GM20431 (cell line): ENCODE results near the gene GIPC3.
"Not testable (repeated sequence)": the region's sequence is repeated elsewhere in the genome, so short reads cannot be mapped to it uniquely, and the experiment has no call there.

Experiments
- in situ Hi-C: fragments of 300-500 bp; cut with MseI, MboI; formaldehyde crosslinking; loops from one replicate; pipeline ENCODE4 v1.15.0; 2020; ENCODE audit warnings: low sequenced_read_pairs; ENCODE audit not compliant: unreplicated experiment

GIPC3 gene

GRCh38 chr19:3614858-3615505, 29.7 kb downstream of the GIPC3 start:
- in situ Hi-C loops = no loop called here

DNA sequence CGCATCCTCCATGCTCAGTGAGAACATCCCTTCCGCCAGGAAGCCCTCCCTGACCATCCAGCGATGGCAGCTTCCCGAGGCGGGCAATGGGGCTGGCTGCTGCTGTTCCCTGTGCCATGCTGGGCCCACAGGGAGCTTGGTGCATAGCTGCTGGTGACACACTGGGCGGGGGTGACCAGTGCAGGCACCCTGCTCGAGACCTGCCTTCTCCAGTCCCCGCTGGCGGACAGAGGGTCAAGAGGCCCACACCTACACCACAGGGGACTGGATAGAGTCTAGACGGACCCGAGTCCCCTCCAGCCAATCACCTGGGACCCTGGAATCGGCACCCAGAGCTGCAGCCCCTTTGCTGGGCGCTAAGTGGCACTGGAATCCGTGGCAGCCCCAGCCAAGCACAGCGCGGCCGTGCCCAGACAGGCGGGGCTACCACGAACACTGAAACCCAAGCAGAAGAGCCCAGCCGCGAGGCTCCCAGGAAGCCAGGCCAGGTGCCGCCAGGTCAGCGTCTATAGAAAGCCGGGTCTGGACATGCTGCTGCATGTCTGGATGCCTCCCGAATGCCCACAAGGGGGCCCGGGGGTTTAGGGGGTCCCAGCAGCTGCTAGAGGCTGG, 30.4 kb downstream of the GIPC3 start:
- in situ Hi-C loops = no loop called here

- in situ Hi-C loops = no loop called here
Observed at GRCh38 chr19:3617463-3617862, 32.2 kb downstream of the GIPC3 start.

GRCh38 chr19:3618144-3618810, 33.0 kb downstream of the GIPC3 start:
- in situ Hi-C loops = no loop called here

GRCh38 chr19:3618811-3619630, 33.7 kb downstream of the GIPC3 start:
- in situ Hi-C loops = no loop called here

- in situ Hi-C loops = no loop called here
Observed at GRCh38 chr19:3619631-3620012, 34.3 kb downstream of the GIPC3 start.

- in situ Hi-C loops = no loop called here
Observed at GRCh38 chr19:3620145-3620816, 35.0 kb downstream of the GIPC3 start.

DNA sequence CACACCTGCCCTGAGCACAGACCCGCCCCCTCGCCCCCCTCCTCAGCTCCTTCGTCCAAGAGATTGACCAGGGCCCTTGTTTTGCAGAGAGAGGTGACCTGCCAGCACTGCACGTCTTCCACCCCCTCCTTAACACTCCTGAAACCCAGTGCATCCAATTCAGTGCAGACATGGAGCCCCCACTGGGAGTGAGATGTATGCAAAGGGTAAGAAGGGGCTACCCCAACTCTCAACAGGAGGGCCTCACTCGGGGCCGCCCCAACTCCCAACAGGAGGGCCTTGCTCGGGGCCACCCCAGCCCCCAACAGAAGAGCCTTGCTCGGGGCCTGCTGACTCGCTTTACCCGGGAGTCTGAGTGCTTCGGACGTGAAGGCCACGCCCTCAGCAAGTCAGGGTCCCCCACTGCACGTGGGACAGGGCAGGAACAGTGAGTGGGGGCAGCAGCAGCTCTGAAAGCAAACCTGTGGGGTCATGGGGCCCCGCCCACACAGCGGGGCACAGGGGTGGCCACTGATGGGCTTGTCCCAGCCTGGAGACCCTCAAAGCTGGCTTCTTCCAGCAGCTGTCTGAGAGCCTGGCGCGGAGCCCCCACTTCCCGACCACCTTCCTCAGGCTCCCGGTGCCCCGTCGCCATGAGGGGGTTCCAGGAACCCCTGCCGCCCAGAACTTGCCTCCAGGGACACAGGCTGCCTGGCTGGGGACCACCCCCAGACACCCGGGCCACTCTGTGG, 35.7 kb downstream of the GIPC3 start:
- in situ Hi-C loops = no loop called here

- in situ Hi-C loops = no loop called here
Observed at GRCh38 chr19:3621689-3622088, 36.4 kb downstream of the GIPC3 start.

DNA sequence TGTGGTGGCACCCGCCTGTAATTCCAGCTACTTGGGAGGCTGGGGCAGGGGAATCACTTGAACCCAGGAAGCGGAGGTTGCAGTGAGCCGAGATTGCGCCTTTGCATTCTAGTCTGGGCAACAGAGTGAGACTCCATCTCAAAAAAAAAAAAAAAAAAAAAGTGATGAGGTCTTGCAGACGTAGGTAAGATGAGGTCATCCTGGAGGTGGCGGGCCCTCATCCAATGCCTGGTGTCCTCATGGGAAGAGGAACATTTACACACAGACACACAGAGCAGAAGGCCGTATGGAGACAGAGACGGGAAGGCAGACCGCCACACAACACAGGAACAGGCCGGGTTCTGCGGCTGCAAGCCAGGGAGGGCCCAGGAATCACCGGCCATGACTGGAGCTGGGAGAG, 36.9 kb downstream of the GIPC3 start:
- in situ Hi-C loops = no loop called here

- in situ Hi-C loops = no loop called here
Observed at GRCh38 chr19:3623716-3624115, 38.4 kb downstream of the GIPC3 start.

DNA sequence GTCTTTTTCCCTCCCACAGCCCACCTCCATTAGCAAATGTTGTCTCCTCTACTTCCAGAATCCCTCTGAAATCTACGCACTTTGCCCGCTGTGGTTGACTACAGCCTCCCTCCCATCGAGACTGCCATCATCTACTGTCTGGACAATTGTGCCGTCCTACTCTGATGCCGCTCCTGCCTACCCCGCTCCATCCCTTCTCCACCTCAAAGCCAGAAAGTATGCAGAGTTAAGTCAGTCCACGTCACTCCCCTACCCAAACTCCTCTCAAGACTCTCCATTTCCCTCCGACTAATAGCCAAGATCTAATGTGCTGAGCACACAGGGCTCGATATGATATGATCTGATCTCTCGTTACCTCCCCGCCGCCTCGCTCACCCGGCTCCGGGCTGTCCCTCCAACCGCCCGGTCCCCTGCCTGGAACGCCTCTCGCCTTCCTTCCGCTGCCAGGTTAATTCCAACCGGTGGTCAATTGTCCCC, 40.8 kb downstream of the GIPC3 start:
- in situ Hi-C loops = no loop called here

DNA sequence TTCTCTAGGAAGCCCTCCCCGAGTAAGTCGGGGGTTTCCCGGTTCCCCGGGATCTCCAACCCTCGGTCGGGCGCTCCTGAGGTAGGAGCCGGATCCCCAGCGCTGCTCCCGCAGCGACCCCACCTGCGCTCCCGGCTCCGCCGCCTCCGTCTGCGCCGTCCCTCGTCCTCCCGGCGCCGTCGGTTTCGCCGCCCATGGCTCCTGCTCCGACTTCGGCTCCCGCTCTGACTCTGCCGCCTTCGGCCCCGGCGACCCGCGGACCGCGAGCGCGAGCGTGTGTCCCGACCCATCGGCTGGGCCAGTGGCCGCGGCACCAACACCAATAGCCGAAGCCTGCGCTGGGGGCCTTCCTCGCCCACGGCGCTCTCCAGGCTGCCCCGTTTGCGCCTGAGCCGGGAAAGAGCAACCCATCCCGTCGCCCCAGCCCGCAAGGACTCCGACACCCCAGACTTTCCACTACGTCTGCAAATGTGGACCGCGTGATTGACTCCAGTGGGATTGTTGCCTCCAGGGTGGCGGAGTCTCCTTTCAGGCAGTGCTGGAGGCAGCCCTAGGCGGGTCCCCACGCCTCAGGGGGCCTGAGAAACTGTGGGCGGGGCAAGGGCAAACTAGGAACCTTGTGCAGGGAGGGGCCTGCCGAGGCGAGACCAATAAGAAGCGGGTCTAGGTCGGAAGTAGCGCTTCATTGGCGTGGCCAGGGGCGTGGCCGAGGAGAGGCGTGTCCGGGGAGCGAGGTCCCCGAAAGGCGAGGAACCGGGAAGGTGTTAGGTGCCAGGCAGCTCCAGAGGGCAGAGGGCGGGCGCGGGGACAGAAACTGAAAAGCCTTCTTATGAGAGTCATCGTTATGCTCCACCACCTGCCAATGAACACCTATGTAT, 41.4 kb downstream of the GIPC3 start, which contains the start of gene CACTIN:
Gene CACTIN (minus strand): TSS at position 318 of the 878 bp plus-strand sequence. CDS start 28 bp downstream, at position 290.
- in situ Hi-C loops = no loop called here

DNA sequence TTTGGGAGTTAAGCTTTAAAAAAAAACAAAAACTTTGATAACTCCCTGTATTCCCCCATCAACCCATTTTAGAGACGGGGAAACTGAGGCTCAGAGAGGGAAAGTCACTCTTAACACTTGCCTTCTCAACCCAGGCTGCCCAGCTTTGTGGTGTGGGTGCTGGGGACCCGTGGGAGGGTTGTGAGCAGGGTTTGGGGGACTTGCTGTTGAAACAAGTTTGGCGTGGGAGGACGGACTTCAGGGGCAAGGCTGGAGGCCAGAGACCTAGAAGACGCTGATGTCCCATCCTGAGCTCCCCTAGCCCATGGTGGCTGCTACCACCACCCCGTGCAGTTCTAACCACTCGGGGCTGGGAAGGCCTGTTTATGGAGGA, 42.1 kb downstream of the GIPC3 start:
- in situ Hi-C loops = no loop called here

GRCh38 chr19:3628766-3629165, 43.5 kb downstream of the GIPC3 start:
- in situ Hi-C loops = not testable (repeated sequence)

GRCh38 chr19:3631053-3631861, 46.0 kb downstream of the GIPC3 start:
- in situ Hi-C loops = no loop called here

- in situ Hi-C loops = no loop called here
Observed at GRCh38 chr19:3632098-3632497, 46.8 kb downstream of the GIPC3 start.
